Measurements from ENCODE around the gene FRMD4A.

Gene FRMD4A

DNA sequence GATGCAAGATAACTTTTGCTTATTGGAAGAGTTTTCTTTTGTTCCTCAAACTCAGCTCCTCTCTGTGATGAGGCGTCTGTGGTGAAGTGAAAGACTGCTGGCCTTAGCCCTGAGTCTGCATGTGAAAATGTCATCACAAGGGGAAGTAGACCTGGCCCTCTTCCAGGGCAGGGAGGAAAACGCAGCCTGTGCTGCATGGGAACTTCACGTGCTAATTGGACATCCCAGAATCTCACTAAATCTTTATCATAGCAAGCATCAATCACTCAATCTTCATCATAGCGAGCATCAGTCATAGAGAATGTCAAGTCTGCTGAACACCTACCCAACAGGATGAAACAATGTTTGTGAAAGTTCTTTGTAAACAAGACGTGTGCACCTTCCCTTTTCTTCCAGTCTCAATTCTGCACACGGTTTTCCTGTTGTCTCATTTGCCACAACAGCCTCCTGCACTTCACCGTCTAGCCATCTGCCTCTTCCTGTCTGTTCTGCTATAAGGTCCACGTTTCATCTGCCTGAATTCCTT lies 314.6 kb downstream of the FRMD4A start:
- DNase-seq (ENCODE audit: low spot score), result no peak

DNA sequence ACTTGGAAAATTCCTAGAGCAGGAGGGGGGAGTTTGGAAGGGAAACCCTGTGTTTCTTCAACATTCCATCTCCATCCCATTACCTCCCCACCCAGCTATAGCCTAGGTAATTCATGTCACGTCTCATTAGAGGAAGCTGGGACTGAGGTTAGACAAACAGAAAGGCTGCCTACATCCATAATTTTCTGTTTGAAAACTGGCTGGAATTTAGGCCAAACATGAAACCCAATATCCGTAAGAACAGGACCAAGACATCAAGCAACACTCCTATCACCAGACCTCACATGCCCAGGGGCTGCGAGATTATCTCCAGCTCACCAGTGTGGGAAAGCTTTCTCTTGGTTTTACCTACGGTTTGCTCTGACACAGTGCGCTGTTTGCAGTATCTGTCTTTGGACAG lies 316.3 kb downstream of the FRMD4A start:
- no peak for DNase-seq (ENCODE audit: low spot score)

DNA sequence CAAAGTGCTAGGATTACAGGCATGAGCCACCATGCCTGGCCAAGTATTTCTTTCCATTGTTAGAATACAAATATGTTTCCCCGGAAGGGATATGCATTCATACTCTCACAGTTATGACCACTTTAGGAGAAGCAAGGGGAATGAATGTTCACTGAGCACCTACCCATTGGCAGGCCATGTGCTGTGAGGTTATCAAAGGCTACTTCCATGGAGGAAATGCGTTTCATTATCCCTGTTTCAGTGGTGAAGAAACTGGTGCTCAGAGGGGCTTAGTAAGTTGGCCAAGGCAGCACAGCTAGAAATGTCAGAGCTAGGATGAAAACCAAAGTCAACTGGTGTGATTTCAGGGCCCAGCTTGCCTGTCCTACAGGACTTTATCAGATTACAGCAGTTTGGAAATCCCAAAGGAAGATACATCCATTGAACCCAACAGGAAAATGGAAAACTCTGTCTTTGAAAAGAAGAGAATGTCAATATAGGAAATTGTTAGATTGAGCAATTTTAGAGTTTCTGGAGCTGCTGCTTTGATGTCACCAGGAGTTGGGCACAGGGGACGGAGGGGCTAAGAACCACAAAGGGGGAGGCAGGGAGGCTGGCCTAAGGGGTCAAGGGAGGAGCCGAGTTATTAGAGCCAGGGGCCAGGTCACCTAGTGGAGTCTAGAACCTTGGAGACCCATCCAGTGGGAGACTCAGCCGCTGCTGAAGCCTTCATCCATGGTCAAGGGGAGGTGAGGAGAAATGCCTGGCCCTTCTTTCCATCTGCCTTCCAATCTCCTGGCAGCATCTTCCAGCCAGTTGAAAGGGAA lies 319.8 kb downstream of the FRMD4A start:
- DNase-seq (ENCODE audit: low spot score), result no peak

DNA sequence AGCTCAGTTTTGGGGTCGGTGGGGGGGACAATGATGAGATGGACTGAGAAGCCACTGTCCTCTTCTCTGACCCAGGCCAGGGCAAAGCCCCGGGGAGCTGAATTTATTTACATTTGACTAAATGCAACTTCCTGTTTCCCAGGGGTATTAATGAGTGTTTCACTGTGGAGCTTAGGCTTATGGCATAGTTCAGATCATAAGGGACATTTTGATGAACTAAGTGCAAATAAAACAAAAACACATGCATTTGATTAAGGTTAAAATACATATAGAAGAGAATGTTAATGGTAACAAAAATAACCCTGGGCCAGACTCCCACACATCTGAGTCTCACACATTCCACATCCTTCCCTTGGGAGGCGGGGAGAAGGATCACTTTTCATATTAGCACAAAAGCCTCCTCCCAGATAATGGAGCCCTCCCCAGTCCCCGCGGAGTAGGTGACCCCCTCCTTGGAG lies 320.6 kb downstream of the FRMD4A start:
- no peak for DNase-seq (ENCODE audit: low spot score)

- no peak for DNase-seq (ENCODE audit: low spot score)
Observed at GRCh38 chr10:14009371-14010100, 321.2 kb downstream of the FRMD4A start.

DNA sequence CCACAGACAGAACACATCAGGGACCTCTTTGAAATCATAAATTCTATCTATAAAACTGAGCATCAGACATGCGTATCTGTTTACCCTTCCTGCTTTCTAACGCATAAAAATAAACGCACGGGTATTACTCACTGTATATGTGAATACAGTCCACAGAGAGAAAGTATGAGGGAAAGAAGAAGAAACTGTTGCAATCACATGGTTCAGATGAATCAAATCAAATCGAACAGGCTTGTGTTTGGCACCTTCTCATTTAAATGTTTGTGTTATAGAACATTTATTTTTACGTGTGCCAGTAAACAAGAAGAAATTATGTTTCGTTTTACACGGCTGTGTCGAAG lies 322.0 kb downstream of the FRMD4A start:
- no peak for DNase-seq (ENCODE audit: low spot score)

- DNase-seq (ENCODE audit: low spot score), result no peak
Observed at GRCh38 chr10:14004536-14004935, 326.2 kb downstream of the FRMD4A start.

DNA sequence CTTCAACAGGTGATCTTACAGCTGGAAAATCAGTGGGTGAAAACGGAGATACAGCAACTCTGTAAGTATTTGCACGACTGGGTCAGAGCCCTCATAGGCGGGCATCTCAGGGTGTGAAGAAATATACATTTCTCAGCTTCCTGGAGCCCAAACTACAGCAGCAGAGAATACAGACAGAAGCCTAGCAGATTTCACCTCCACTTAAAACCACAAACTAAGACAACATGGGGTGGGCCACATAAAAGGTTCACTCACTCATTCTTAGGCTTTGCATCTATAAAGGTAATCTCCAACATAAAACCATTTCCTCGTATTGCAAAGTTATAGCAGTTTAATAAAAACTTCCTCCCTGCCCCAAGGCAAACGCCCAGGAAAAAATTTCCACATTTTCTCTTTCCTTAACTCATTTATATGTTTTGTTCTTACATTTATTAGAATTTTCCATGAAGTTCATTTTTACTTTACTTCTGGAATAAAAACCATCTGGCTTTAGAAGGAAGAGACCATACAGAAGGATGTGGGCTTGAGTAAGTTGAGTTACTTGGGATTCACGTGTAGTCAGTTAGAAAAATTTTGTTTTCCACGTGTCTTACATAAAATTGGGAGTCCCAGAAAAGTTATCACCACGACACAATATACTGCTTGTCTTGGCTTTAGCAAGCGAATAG lies 327.1 kb downstream of the FRMD4A start:
- DNase-seq (ENCODE audit: low spot score), result no peak

GRCh38 chr10:14001298-14002040 lies 329.3 kb downstream of the FRMD4A start:
- DNase-seq (ENCODE audit: low spot score), result no peak

GRCh38 chr10:13998163-13998835 lies 332.4 kb downstream of the FRMD4A start:
- DNase-seq (ENCODE audit: low spot score), result no peak

DNA sequence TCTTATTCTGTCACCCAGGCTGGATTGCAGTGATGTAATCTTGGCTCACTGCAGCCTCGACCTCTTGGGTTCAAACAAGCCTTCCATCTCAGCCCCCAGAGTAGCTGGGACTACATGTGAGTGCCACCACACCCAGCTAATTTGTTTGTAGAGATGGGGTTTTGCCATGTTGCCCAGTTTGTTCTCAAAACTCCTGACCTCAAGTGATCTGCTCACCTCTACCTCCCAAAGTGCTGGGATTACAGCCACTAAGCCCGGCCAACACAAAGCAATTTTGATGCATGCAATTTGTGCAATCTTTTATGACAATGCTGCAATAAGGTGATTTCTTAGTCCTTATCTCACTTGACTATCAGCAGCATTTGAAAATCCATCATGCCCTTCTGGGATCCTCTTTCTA lies 333.1 kb downstream of the FRMD4A start:
- DNase-seq (ENCODE audit: low spot score), result no peak

DNA sequence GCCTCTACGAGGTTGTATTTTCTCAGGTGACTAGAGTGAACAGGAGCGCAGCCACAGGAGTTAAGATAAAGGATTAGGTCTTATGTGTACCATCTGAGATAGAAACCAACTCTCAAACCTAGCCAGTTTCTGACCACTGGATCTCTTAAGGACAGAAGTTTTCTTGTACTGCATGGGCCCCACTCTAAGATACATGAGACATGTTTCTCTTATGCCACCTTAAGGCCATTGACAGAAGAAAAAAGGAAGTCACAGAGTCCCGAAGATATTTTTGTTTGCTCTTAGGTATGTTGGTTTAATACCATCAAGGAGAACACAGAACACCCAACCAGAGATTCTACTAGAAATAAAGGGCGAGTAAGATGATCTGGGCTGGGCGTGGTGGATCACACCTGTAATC lies 335.8 kb downstream of the FRMD4A start:
- no peak for DNase-seq (ENCODE audit: low spot score)

- no peak for DNase-seq (ENCODE audit: low spot score)
Observed at GRCh38 chr10:13993673-13994089, 337.0 kb downstream of the FRMD4A start.

- DNase-seq (ENCODE audit: low spot score), result no peak
Observed at GRCh38 chr10:13993169-13993568, 337.6 kb downstream of the FRMD4A start.

DNA sequence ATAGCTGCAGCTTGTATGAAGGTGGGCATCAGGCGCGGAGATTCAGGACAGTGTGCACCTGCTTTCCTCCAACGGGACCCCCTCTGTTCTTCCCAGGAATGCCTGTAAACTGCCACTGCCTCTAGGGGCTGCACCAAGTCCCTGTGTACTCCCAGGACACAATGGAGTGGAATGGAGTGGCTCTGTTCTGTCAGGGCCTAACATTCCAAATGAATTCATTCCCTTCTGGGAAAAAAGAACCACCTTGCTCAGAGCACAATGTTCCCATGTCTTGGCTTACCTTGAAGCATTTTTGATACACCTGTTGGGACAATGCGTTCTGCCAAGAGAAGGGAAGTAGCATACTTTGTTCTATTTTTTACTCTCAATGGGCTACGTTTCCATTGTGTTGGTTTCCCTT lies 339.4 kb downstream of the FRMD4A start:
- no peak for DNase-seq (ENCODE audit: low spot score)

GRCh38 chr10:13990946-13991345 lies 339.8 kb downstream of the FRMD4A start:
- no peak for DNase-seq (ENCODE audit: low spot score)

DNA sequence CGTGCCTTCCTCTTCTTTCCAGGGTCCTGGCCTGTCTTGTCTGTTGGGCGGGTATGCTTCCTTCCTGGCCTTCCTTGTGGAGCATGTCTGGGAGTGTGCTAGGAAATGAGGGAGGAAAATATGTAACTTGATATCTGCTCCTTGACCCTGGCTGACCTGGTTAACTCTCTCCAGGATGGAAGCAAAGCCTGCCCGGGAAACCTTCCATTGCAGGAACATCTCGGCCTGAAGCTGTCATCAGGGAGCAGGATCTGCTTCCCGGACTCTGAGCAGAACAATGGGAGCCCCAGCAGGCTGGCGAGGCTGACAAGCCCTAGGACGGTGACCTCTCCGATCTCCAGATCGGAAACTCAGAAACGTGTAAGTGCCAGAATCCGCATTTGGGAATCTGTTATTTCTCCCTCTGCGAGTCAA lies 340.3 kb downstream of the FRMD4A start:
- no peak for DNase-seq (ENCODE audit: low spot score)

GRCh38 chr10:13989616-13990015 lies 341.1 kb downstream of the FRMD4A start:
- no peak for DNase-seq (ENCODE audit: low spot score)

- peak; percentile 79 for DNase-seq (ENCODE audit: low spot score)
Observed at GRCh38 chr10:13987446-13987845, 343.3 kb downstream of the FRMD4A start.

GRCh38 chr10:13984647-13985155 lies 346.0 kb downstream of the FRMD4A start:
- peak; percentile 95 for DNase-seq (ENCODE audit: low spot score)

- no peak for DNase-seq (ENCODE audit: low spot score)
Observed at GRCh38 chr10:13983035-13983434, 347.7 kb downstream of the FRMD4A start.
